ENCODE measurements around the gene NACC2. TPM values are rescaled to one million over a fixed set of nuclear protein-coding genes. Genes with fewer than 3 reads are reported as not detected.

NACC2 gene
- total RNA-seq, 1 donor from 2014 or later: 4.5 TPM

DNA sequence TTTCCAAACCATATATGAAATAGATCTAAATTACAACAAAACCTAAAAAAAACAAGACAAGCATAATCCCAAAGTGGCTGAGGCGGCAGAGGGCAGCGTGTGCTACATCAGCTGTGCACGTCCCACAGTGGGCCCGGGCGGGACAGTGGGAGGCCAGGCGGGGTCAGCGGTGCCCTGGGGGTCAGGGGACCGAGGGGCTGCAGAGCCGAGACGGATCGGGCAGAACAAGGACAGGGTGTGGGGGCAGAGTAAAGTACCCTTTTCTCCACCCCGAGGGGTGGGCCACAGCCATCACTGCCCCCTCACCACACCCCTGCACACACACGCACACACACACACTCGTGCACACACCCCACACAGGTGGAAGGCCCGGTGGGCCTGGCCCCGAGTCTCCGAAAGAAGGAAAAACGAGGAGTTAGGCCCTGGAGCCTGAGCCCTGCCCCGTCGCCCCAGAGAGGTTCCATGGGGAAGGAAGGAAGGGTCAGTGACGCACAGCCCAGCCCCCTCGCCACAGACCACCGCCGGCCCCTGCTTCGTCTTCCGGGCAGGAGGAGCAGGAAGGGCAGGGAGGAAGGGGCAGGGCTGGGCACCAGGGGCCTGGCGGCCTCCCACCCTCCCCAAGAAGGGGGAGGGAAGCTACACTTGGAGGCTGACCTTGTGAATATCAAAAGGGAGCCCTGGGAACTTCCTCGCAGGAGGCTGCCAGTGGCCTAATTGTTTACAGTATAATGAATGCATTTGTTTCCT is 84.3 kb downstream of the NACC2 start:
- H2AFZ ChIP-seq (replicated peaks): no peak overlapping the region
- H4K20me1 ChIP-seq (ENCODE audit: low read depth): no peaks in the 10 kb centered on the region
- H3K27ac ChIP-seq: no peak overlapping the region
- peak overlapping the region; percentile 48 for H3K4me3 Mint-ChIP-seq
- H3K4me2 ChIP-seq: no peak overlapping the region
- no peaks in the 10 kb centered on the region for H3K79me2 ChIP-seq (ENCODE audit: low read depth)
- H3K27ac Mint-ChIP-seq: peak overlapping the region; percentile 36
- H3K4me1 ChIP-seq: peaks cover 30% of the 10 kb centered on the region
- H3K9me3 ChIP-seq (ENCODE audit: low read depth): no peaks in the 10 kb centered on the region
- H3K9me3 Mint-ChIP-seq: no peaks in the 10 kb centered on the region
- no peaks in the 10 kb centered on the region for H3K36me3 ChIP-seq
- H3K4me1 Mint-ChIP-seq: peaks cover 50% of the 10 kb centered on the region
- H3K27me3 ChIP-seq: no peaks in the 10 kb centered on the region
- DNase-seq (ENCODE audit: low spot score): no peak
- H3K27me3 Mint-ChIP-seq (ENCODE audit: insufficient read depth, low read depth): peaks cover 13% of the 10 kb centered on the region
- H3F3A ChIP-seq (ENCODE audit: low read depth): peaks cover 23% of the 10 kb centered on the region
- H3K9ac ChIP-seq: no peak overlapping the region
- H3K4me3 ChIP-seq: no peak overlapping the region
- no peaks in the 10 kb centered on the region for H3K36me3 Mint-ChIP-seq
- TF ChIP-seq EZH2phosphoT487 (IDR thresholded peaks at IDR 0.05): no peak
- TF ChIP-seq EZH2 (IDR thresholded peaks at IDR 0.05): no peak
- TF ChIP-seq, protein P1, sequence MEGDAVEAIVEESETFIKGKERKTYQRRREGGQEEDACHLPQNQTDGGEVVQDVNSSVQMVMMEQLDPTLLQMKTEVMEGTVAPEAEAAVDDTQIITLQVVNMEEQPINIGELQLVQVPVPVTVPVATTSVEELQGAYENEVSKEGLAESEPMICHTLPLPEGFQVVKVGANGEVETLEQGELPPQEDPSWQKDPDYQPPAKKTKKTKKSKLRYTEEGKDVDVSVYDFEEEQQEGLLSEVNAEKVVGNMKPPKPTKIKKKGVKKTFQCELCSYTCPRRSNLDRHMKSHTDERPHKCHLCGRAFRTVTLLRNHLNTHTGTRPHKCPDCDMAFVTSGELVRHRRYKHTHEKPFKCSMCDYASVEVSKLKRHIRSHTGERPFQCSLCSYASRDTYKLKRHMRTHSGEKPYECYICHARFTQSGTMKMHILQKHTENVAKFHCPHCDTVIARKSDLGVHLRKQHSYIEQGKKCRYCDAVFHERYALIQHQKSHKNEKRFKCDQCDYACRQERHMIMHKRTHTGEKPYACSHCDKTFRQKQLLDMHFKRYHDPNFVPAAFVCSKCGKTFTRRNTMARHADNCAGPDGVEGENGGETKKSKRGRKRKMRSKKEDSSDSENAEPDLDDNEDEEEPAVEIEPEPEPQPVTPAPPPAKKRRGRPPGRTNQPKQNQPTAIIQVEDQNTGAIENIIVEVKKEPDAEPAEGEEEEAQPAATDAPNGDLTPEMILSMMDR (IDR thresholded peaks at IDR 0.05): no peak

DNA sequence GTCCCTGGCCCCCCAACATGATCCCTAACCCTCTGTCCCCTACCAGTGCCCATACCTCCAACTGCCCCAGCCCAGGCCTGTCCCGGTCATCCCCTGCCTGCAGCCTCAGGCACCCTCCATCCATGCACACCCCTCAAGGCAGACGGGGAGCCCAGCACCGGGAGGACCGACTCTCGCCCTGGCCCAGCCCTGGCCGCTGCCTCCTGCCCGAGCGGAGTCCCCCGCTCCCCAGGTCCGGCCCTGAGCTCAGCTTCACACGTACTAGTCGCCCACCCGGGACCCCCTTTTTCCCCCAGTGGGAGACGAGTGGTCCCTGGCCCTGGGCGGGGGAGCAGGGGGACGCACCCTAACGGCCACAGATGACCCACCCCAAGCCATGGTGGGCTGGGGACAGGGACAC is 84.9 kb downstream of the NACC2 start:
- H3K4me3 Mint-ChIP-seq: peak overlapping the region; percentile 6
- Histone ChIP-seq H3K4me1 (peaks cover 31% of the 10 kb centered on the region), H4K20me1 (ENCODE audit: low read depth) (no peaks in the 10 kb centered on the region), H3K9ac (no peak overlapping the region), H3K36me3 (no peaks in the 10 kb centered on the region), H3K27ac (no peak overlapping the region), H3K4me2 (no peak overlapping the region), H3K4me3 (no peak overlapping the region), H2AFZ (replicated peaks) (no peak overlapping the region), H3K79me2 (ENCODE audit: low read depth) (no peaks in the 10 kb centered on the region), H3K27me3 (no peaks in the 10 kb centered on the region), H3K9me3 (ENCODE audit: low read depth) (no peaks in the 10 kb centered on the region), H3F3A (ENCODE audit: low read depth) (peaks cover 23% of the 10 kb centered on the region)
- no peak for TF ChIP-seq EZH2 (IDR thresholded peaks at IDR 0.05)
- TF ChIP-seq, protein P1 (IDR thresholded peaks at IDR 0.05): no peak
- no peak for TF ChIP-seq EZH2phosphoT487 (IDR thresholded peaks at IDR 0.05)
- DNase-seq (ENCODE audit: low spot score): no peak
- H3K27ac Mint-ChIP-seq: peak overlapping the region; percentile 30
- no peaks in the 10 kb centered on the region for H3K36me3 Mint-ChIP-seq
- peaks cover 55% of the 10 kb centered on the region for H3K4me1 Mint-ChIP-seq
- no peaks in the 10 kb centered on the region for H3K9me3 Mint-ChIP-seq
- H3K27me3 Mint-ChIP-seq (ENCODE audit: insufficient read depth, low read depth): peaks cover 13% of the 10 kb centered on the region

DNA sequence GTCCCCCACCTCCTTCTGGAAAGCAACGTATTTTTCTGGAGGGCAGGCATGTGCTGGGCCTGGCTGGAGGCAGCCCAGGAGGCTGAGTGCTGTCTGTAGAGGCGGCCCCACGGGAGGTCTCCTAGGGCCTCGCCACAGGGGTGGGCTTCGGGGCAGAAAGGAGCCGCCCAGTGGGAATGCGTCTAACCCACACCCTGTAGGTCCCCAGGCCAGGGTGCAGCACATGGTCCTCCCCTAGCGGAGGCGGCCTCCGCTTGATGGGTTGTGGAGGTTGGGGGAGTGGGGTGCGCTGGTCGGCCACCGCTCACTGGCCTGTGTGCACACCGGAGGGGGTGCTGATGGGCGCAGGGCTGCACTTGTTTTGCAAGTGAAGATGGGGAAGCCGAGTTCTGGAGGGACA is 85.6 kb downstream of the NACC2 start:
- DNase-seq (ENCODE audit: low spot score): no peak
- Mint-ChIP-seq H3K36me3 (no peaks in the 10 kb centered on the region), H3K4me3 (no peak overlapping the region), H3K27me3 (ENCODE audit: insufficient read depth, low read depth) (peaks cover 15% of the 10 kb centered on the region), H3K27ac (no peak overlapping the region), H3K9me3 (no peaks in the 10 kb centered on the region), H3K4me1 (peaks cover 57% of the 10 kb centered on the region)
- no peaks in the 10 kb centered on the region for H4K20me1 ChIP-seq (ENCODE audit: low read depth)
- H3K4me2 ChIP-seq: no peak overlapping the region
- no peaks in the 10 kb centered on the region for H3K27me3 ChIP-seq
- peaks cover 36% of the 10 kb centered on the region for H3K4me1 ChIP-seq
- H3K27ac ChIP-seq: no peak overlapping the region
- H3K9me3 ChIP-seq (ENCODE audit: low read depth): no peaks in the 10 kb centered on the region
- H3K79me2 ChIP-seq (ENCODE audit: low read depth): no peaks in the 10 kb centered on the region
- H3K36me3 ChIP-seq: no peaks in the 10 kb centered on the region
- no peak overlapping the region for H2AFZ ChIP-seq (replicated peaks)
- TF ChIP-seq EZH2phosphoT487 (IDR thresholded peaks at IDR 0.05): no peak
- TF ChIP-seq, protein P1 (IDR thresholded peaks at IDR 0.05): no peak
- no peak for TF ChIP-seq EZH2 (IDR thresholded peaks at IDR 0.05)
- peaks cover 23% of the 10 kb centered on the region for H3F3A ChIP-seq (ENCODE audit: low read depth)
- no peak overlapping the region for H3K4me3 ChIP-seq
- H3K9ac ChIP-seq: no peak overlapping the region

Data from neural progenitor cell (in vitro differentiated cells).